Activated T-helper 17 cell treated with anti-CD3 and anti-CD28 coated beads, Interleukin-2, amount 50 U/mL, for 72 hours (primary cell): ENCODE results near the gene BOD1. TPM values are rescaled to one million over a fixed set of nuclear protein-coding genes. Genes with fewer than 3 reads are reported as not detected.

Source experiments
- ATAC-seq: fragments of 150-1000 bp; cut with Tn5 transposase; replicated peaks from 2 replicates; pipeline ENCODE4 v1.10.0; 2021; ENCODE audit warnings: mild to moderate bottlenecking, moderate library complexity
- H3K27ac Mint-ChIP-seq: one replicate; pipeline ENCODE4 v1.8.0; 2022; ENCODE audit warnings: mixed read lengths
- H3K27me3 Mint-ChIP-seq: one replicate; pipeline ENCODE4 v1.8.0; 2022; ENCODE audit warnings: mixed read lengths
- H3K36me3 Mint-ChIP-seq: one replicate; pipeline ENCODE4 v1.8.0; 2022; ENCODE audit warnings: low read depth, mild to moderate bottlenecking, mixed read lengths
- H3K4me1 Mint-ChIP-seq: one replicate; pipeline ENCODE4 v1.8.0; 2022; ENCODE audit warnings: mixed read lengths
- H3K4me3 Mint-ChIP-seq: one replicate; pipeline ENCODE4 v1.8.0; 2022; ENCODE audit warnings: mild to moderate bottlenecking, mixed read lengths
- H3K9me3 Mint-ChIP-seq: one replicate; pipeline ENCODE4 v1.8.0; 2022; ENCODE audit warnings: mixed read lengths
- total RNA-seq, 2 donors: library from RNA; stranded (reverse); gene quantifications; one replicate each; pipeline ENCODE4 v1.2.3, GENCODE V29; 2022

The BOD1 gene
- total RNA-seq = 10 to 100 TPM; 23.1 to 24.9 TPM

DNA sequence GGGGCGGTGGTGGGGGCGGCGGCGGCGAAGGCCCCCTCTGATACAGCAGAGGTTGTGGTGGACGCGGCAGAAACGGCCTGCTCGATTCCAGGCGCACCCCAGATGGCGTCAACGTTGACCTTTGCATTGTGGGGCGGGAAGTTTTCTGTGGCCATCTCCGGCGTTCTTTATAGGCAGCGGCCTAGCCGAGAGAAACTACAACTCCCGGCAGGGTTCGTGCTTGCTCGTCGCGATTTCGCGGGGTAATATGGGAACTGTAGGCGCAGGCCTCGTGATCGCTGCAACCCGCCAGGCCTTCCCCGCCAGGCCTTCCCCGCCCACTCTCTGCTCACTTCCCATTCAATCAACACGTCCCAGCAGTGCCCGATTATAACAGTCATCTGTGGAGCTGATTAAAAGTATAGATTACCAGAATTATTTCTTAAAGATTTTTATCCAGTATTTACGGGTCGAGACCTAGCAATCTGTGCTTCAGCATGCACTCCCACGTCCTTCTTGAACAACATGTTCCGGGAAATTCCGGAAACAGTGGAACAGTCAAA, at the start of gene BOD1:
Gene BOD1 (minus strand): TSS at position 74 of the 542 bp plus-strand sequence. CDS start 214 bp downstream, outside the sequence.
- Mint-ChIP-seq H3K4me1 (peaks cover 12% of the 10 kb centered on the region), H3K27ac (peak within 1 kb of the TSS; percentile 97), H3K27me3 (no peaks in the 10 kb centered on the region), H3K9me3 (no peaks in the 10 kb centered on the region), H3K4me3 (peak within 1 kb of the TSS; percentile 88), H3K36me3 (peaks cover 37% of the 10 kb centered on the region)
- peak; percentile 96 for ATAC-seq

DNA sequence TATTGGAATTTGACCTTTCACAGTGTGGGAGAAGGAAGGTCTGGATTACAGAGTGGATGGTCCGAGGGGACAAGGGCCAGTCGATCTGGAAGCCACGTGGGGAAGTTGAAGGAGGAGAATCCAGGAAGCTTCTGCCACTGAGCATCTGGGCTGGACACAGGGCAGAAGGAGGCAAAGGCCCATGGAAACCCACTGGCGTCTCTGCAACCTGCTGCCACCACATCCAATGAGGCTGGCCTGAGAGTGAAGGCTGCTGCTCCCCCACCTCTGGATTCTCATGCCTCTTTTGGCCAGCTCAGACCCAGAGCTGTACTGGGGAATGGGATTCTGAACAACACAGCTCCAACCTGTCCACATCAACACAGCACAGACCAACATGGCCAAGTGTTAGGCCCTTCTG, 48.9 kb upstream of the BOD1 start:
- Mint-ChIP-seq H3K27me3 (no peaks in the 10 kb centered on the region), H3K4me1 (no peaks in the 10 kb centered on the region), H3K4me3 (no peak overlapping the region), H3K27ac (no peak overlapping the region), H3K36me3 (no peaks in the 10 kb centered on the region), H3K9me3 (no peaks in the 10 kb centered on the region)
- no peak for ATAC-seq

DNA sequence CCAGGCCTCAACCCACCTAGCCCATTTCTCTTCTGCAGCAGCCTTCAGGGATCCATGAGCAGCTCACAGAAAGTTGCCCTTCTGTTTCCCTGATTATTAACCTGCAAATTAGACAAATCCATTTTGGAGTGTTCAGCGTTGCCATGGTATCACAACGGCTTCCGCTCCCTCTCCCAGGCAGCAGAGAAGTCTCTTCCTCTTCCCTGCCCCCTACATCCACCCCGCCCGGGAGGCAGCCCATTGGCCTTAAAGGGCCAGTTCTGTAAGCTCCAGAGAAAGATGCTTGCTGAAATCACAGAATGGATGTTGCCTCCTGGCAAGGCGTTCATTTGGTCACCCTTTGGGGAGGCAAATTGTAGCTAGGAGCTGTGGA, 47.7 kb upstream of the BOD1 start:
- Mint-ChIP-seq H3K36me3 (no peaks in the 10 kb centered on the region), H3K4me3 (no peak overlapping the region), H3K4me1 (no peaks in the 10 kb centered on the region), H3K27ac (no peak overlapping the region), H3K9me3 (no peaks in the 10 kb centered on the region), H3K27me3 (no peaks in the 10 kb centered on the region)
- ATAC-seq = no peak

DNA sequence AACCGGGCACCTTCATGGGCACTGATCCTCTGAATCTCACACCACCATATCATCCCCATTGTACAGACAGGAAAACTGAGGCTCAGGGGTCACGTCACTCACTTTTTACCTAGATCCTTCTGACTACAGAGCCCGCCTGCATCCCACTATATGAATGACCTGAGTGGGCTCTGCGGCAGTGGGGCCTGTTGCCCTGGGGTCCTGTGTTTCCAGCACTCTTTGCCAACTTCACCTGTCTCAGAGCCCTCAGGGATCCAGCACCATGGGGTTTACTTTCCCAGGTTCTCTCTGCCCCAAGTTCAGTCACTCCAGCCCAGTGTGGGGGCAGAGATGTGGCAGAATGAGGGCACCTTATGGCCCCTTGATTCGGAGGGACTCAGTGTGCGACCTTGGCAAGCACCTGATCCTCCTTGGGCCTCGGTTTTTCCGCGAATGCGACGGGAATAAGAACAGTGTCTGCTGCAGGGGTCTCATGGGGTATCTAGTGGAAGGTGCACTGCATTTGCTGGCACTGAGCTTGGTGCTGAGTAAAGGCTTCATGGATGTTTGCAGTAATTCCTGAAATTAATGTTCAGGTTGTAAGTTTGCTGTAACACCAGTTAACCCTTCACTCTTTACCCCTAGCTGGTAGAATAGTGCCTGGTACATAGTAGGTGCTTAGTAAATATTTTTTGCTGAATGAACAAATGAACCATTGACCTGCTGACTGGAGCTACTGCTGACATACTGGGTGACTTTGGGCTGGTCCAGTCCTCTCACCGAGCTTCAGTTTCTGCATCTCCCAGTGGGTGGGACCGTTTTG, 47.1 kb upstream of the BOD1 start:
- no peak for ATAC-seq
- no peaks in the 10 kb centered on the region for H3K9me3 Mint-ChIP-seq
- no peaks in the 10 kb centered on the region for H3K27me3 Mint-ChIP-seq
- H3K36me3 Mint-ChIP-seq = no peaks in the 10 kb centered on the region
- H3K27ac Mint-ChIP-seq = no peak overlapping the region
- H3K4me1 Mint-ChIP-seq = no peaks in the 10 kb centered on the region
- H3K4me3 Mint-ChIP-seq = no peak overlapping the region

DNA sequence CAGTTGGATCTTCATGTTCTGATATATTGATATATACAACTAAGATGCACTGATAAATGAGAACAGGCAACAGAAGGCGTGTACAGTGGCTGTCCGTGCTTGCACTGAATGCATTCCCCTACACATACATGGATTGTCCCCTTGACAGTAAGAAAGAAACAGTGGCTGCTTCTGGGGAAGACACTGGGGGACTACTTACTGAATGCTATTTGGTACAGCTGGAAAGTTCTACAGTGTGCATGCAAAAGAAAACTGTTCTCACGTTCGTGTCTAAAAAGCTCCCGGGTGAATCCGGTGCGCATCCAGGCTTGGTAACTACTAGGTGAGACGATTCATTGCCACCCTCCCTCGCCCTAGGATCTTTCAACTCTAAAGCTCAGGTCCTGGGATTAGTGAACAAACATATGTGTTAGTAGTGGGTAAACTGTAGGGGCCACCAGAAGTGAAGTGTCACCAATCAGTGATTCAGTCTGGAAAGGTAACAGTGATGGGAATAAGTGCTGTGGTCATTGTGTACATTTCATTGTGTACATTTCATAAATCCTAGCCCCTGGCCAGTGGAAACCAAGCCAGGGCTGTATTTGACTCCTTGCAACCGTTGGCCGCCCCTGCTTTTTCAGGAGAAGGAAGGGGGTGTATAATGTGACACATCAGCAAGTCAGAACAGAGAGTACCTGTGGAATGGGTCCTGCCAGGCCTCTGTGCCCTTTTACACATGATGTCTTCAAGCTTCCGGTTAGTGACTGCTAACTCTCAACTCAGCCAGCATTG, 46.3 kb upstream of the BOD1 start:
- Mint-ChIP-seq H3K36me3 (no peaks in the 10 kb centered on the region), H3K27ac (no peak overlapping the region), H3K4me3 (no peak overlapping the region), H3K9me3 (no peaks in the 10 kb centered on the region), H3K4me1 (no peaks in the 10 kb centered on the region), H3K27me3 (no peaks in the 10 kb centered on the region)
- ATAC-seq = no peak

DNA sequence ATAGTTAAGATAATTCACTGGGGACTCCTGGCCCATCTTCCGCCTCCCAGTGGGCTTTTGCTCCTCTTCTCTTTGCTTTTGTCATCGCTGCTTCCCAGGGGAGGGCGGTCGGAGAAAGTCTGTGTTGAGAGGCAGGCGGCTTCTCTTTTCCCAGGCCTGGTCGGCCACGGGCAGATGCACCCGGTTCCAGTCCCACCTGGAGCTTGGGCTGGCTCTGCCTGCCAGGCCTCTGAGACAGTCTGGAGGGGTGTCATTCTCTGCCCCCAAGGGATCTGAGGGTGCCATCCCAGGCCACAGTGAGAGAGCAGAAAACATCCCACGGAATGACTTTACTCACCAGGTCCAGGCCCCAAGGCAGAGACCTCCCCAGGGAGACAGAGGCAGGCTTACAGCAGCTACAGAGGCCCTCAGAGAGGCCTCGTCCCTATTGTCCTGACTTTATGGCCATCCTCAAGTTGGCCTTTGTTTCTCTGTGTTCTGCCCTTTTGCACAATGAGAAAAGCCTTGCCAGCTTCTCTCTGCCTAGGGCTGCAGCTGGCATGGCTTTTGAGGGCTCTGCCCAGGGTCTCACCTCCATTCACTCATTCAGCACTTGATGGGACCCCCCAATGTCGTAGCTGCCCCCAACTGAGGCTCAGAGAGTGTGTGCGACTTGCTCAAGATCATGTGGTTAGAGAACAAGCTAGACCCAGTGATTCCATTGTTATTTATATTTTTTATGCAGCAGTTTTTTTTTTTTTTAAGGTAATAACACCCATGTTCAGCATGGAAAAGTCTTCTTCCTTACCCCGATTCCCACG, 44.2 kb upstream of the BOD1 start:
- Mint-ChIP-seq H3K27ac (no peak overlapping the region), H3K4me3 (no peak overlapping the region), H3K36me3 (no peaks in the 10 kb centered on the region), H3K27me3 (no peaks in the 10 kb centered on the region), H3K4me1 (no peaks in the 10 kb centered on the region), H3K9me3 (no peaks in the 10 kb centered on the region)
- ATAC-seq = no peak

DNA sequence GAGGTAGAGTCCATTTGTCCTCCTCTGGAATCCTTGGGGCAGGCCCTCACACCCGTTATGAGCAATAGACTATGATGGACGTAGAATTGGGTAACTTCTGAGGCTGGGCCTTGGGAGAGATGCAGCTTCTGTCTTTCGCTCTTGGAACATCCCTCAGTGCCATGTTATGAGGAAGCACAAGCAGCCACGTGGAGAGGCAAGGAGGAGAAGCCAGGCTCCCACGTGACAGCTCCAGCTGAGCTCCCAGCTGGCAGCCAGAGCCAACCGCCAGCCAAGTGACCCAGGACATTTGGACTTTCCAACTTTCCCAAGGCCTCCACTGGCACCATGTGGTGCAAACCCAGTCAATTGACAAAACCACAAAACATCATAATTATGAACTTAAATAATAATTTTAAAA, 43.0 kb upstream of the BOD1 start:
- no peaks in the 10 kb centered on the region for H3K9me3 Mint-ChIP-seq
- peaks cover 7% of the 10 kb centered on the region for H3K27me3 Mint-ChIP-seq
- H3K4me1 Mint-ChIP-seq = no peaks in the 10 kb centered on the region
- H3K27ac Mint-ChIP-seq = no peak overlapping the region
- H3K36me3 Mint-ChIP-seq = no peaks in the 10 kb centered on the region
- no peak for ATAC-seq
- H3K4me3 Mint-ChIP-seq = no peak overlapping the region

DNA sequence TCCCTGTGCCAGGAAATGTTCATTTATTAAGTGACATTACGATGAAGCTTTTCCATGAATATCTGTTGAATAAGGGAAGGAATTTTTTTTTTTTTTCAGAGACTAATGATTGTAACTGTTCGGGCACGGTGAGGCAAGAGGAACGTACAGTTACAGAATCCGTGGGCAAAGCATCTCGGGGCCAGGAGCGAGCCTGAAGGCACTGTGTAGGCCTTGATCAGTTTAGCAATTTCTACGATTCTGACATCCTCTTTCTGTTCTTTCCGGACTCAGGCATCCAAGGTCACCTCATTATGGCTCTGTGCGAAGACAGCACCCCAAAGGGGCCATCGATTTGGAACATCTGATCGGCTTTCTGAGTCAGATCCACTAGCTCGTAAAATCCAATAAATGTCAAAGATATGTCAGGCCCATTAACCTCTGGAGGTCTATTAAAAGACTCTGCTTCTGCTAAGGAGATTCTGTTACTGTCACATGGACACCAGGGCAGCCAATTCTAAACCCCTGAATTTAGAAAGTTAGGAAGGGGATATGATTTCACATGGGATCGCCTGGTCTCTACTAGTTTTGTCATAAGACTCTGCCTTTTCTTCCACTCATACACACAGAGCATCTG, 41.4 kb upstream of the BOD1 start:
- Mint-ChIP-seq H3K36me3 (no peaks in the 10 kb centered on the region), H3K27me3 (peaks cover 8% of the 10 kb centered on the region), H3K27ac (no peak overlapping the region), H3K4me3 (no peak overlapping the region), H3K4me1 (no peaks in the 10 kb centered on the region), H3K9me3 (no peaks in the 10 kb centered on the region)
- no peak for ATAC-seq

DNA sequence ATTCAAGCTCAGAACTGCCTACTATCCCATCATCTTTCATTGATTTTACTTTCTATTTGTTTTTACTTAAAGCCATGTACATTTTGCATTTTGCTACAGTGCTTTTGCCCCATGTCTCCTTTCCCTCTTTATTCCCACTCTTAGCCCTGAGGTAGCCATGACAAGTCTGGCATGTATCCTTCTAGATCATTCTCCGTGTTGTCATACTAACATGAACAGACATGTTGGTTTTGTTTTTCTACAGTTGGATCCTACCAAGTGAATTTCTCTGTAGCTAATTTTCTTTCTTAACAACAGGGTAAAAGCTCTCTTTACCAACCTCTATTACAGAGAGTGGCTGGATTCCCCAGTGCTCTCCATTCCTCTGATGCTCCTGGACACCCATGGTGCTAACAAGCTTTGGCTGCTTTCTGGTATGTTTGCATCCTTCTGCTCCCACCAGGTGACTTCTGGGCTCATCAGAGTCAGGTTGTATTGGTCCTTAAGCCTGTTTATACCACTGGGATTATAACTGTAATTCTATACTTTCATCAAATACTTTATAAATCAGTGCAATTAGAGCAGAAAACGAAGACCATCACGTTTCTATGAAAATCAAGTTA, 38.8 kb upstream of the BOD1 start:
- Mint-ChIP-seq H3K36me3 (no peaks in the 10 kb centered on the region), H3K27me3 (peaks cover 30% of the 10 kb centered on the region), H3K27ac (no peak overlapping the region), H3K4me3 (no peak overlapping the region), H3K9me3 (peaks cover 8% of the 10 kb centered on the region), H3K4me1 (no peaks in the 10 kb centered on the region)
- ATAC-seq = no peak

DNA sequence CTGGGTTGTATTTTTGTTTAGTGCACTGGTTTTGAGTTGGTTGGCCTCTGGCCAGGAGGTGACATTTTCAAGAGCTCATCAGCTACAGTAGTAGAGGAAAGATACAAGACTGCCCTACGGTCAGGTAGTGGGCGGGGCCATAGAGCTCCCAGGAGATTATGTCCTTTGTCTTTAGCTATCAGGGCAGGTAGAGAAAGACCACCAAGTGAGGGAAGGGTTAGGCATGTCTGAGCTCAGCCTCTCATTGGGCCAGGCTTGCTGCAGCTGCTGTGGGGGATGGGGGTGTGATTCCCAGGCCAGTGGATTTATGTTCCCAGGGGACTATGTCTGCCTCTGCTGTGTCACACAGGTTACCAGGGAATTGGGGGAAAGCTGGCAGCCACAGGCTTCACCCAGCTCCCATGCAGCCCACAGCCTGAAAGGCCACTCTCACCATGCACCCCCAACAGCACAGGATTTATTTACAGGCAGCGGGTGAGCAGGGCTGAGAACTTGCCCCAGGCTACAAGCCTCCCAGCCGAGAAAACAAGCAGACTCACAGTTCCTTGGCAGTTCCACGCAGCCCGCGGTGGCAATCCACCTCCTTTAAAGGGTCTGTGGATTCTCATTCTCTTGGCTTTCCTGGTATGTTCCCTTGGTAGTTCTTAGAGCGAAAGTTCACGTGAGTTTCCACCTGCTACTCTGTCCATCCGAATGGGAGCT, 37.5 kb upstream of the BOD1 start:
- Mint-ChIP-seq H3K27ac (no peak overlapping the region), H3K9me3 (peaks cover 8% of the 10 kb centered on the region), H3K4me3 (no peak overlapping the region), H3K27me3 (peaks cover 33% of the 10 kb centered on the region), H3K36me3 (no peaks in the 10 kb centered on the region), H3K4me1 (no peaks in the 10 kb centered on the region)
- ATAC-seq = no peak

DNA sequence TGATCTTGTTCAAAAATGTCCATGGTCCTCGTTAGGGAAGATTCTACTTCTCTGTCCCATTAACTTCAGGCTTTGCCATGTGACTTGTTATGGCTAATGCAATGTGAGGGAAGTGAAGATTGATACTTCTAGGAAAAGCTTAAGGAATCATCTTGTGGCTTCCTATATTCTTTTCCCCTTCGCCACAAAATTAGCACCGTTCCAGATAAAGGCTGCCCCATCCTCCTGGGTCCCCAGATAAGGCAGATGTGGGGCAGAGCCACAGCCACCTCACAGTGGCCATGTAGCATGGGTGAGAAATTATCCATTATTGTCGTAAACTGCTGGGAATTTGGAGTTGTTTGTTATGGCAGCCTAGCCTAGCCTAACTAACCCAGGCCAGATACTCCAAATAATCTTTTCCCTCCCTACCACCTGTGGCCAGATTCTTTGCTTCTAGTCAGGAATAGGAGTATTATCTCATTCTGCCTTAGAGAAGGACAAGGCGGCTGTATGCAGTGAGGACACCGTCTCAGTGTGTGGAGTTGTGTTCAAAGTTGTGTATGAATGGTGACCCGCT, 31.9 kb upstream of the BOD1 start:
- peaks cover 31% of the 10 kb centered on the region for H3K27me3 Mint-ChIP-seq
- no peak overlapping the region for H3K4me3 Mint-ChIP-seq
- no peaks in the 10 kb centered on the region for H3K36me3 Mint-ChIP-seq
- H3K4me1 Mint-ChIP-seq = no peaks in the 10 kb centered on the region
- peaks cover 8% of the 10 kb centered on the region for H3K9me3 Mint-ChIP-seq
- no peak overlapping the region for H3K27ac Mint-ChIP-seq
- ATAC-seq = no peak

DNA sequence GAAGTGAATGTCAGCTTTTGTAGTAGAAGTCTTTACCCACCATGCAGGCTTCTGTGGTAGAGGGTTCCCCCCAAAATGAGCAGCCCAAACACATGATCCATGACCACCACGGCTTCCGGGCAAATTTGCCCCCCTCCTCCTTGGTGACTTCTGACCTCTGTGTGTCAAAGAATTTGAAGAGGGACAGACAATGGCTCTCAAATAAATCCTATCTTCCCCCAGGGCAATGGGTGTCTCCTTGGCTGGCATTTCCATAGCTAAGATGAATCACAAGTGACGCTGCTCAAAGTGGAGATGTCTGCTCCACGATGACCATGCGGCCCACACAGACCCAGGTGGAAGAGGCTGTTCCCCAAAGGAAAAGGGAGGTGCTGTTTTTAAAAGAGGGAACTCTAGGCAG, 30.2 kb upstream of the BOD1 start:
- peaks cover 19% of the 10 kb centered on the region for H3K27me3 Mint-ChIP-seq
- H3K9me3 Mint-ChIP-seq = peaks cover under 1% of the 10 kb centered on the region
- no peak overlapping the region for H3K4me3 Mint-ChIP-seq
- no peaks in the 10 kb centered on the region for H3K4me1 Mint-ChIP-seq
- H3K27ac Mint-ChIP-seq = no peak overlapping the region
- H3K36me3 Mint-ChIP-seq = no peaks in the 10 kb centered on the region
- no peak for ATAC-seq

DNA sequence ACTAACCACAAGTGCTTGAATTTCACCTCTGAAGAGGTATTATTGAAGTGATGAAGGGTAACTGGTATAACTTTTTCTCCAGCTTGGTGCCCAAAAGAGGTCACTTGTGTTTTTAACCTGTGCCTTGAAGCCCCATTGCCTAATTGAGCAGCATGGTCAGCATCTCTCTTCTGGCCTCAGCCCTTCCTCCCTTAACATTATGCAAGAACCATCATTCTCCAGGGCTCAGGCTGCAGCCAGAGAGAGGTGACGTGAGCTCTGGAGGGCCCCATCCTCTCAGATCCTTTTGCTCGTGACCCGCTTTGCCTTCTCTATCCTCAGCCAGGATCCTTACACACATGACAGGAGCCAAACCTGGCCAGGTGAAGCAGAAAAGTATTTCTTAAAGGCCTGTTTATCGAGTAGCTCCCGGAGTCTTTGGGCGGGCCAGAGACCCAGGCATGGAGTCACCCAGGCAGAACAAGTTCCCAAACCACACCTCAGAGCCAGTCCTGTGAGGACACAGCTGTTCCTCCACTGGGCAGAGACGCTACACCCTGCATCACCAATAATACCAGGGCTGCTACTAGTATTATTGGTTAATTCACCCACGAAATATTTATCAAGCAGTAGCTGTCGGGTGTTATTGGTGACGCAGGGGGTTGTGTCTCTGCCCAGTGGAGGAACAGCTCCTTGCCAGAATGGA, 29.6 kb upstream of the BOD1 start:
- ATAC-seq = no peak
- H3K9me3 Mint-ChIP-seq = no peaks in the 10 kb centered on the region
- H3K27ac Mint-ChIP-seq = no peak overlapping the region
- peaks cover 16% of the 10 kb centered on the region for H3K27me3 Mint-ChIP-seq
- no peaks in the 10 kb centered on the region for H3K4me1 Mint-ChIP-seq
- no peaks in the 10 kb centered on the region for H3K36me3 Mint-ChIP-seq
- H3K4me3 Mint-ChIP-seq = no peak overlapping the region
